PC-3 (cell line): ENCODE data around the gene GPR26.

Source experiments
- CTCF ChIP-seq: fragments of 300-600 bp; sonication (generic); conservative IDR thresholded peaks from 2 replicates; pipeline ENCODE4 v1.5.1; 2017; ENCODE audit warnings: antibody characterized with exemption, low read depth, mild to moderate bottlenecking, low read length
- EZH2phosphoT487 ChIP-seq: fragments of 300-600 bp; sonication (generic); IDR thresholded peaks from 2 replicates; pipeline ENCODE4 v1.6.1; 2018; ENCODE audit warnings: mild to moderate bottlenecking, antibody characterized with exemption, low read length, borderline replicate concordance

- no peak for TF ChIP-seq CTCF
- TF ChIP-seq EZH2phosphoT487, result no peak
Measured at GRCh38 chr10:123673198-123673597, 7.0 kb downstream of the GPR26 start.
